GM12891 (cell line): Measurements from ENCODE around the gene CDC42BPA.

Experiments used
- POLR2A ChIP-seq: IDR thresholded peaks from 2 replicates; pipeline ENCODE4 v1.6.1; 2011; ENCODE audit warnings: low read depth, low read length, control low read depth
- POU2F2 ChIP-seq: IDR thresholded peaks from 2 replicates; pipeline ENCODE4 v1.6.1; 2011; ENCODE audit warnings: low read depth, mild to moderate bottlenecking, control low read depth, low read length, moderate library complexity

DNA sequence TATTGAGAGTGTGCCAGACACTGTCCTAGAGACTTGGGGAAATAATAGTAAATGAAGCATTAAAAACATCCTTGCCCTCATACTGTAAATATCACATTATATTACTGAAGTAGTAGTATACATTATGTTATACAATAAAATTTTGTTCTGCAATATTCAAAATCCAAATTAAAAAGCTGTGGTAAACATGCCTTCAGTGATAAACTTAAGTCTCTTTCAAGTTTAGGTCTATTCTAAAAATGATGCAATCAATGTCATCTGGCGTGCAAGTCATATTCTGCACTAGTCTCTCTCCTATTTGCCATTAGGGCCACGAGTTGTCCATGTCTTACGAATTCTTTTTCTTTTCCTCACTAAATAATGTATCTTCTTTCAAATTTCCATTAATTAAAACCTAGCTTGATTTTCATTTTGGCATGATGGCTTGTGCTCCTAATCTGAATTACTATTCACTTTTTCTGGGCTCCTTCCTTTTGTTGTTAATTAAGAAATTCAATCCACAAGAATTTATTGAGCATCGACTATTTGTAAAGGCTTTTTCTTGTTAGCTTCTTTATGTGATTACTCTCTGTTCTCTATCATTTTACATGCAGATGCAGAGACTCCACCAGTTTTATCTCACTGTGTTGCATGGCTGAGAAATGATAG is 247.5 kb downstream of the CDC42BPA start:
- no peak for TF ChIP-seq POLR2A
- no peak for TF ChIP-seq POU2F2
